GM12891 (cell line): ENCODE results near the gene CDKN2AIP.

Source experiments
- POLR2A ChIP-seq: IDR thresholded peaks from 2 replicates; pipeline ENCODE4 v1.6.1; 2011; ENCODE audit warnings: low read depth, low read length, control low read depth
- POLR2AphosphoS5 ChIP-seq: IDR thresholded peaks from 2 replicates; pipeline ENCODE4 v1.6.1; 2011; ENCODE audit warnings: low read depth, low read length, control low read depth
- TAF1 ChIP-seq: IDR thresholded peaks from 2 replicates; pipeline ENCODE4 v1.6.1; 2011; ENCODE audit warnings: low read depth, low read length, control low read depth

DNA sequence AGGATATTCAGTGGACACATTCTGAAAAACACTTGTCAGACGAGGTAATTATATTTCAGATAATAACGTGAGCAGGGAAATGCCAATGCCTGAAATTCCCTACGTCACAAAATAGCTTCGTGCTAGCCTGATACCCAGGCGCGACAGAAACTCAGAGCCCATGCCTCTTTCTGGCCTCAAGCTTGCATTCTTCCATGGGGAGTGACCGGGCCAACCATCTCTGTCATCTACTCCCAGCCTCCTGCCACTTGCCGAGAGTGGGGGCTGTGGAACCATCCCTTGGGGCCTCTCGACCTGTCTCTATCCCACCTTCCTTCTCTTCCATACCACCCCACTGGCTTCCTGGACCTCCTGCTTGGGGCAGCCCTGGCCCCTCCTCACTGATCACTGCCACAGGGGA is 34.5 kb upstream of the CDKN2AIP start:
- TF ChIP-seq POLR2A (no peak), TAF1 (no peak), POLR2AphosphoS5 (no peak)
